Liver (tissue), 9 donors: ENCODE measurements around the gene RTF1. TPM values are rescaled to one million over a fixed set of nuclear protein-coding genes. Genes with fewer than 3 reads are reported as not detected.

Experiments
- DNase-seq: peaks from one replicate; pipeline ENCODE4 v3.0.0-alpha.2; 2017; ENCODE audit warnings: low spot score
- H3K27ac ChIP-seq, 2 donors: one replicate each; pipeline ENCODE4 v1.7.0; 2013; ENCODE audit warnings: inconsistent platforms in 2 of 2, low read length in 2 of 2, control low read depth in 1 of 2, low read depth in 1 of 2, mild to moderate bottlenecking in 1 of 2
- H3K27me3 ChIP-seq, 4 donors: one replicate each; pipeline versions ENCODE4 v1.6.1 to v1.7.0; 2013; ENCODE audit warnings: low read length in 3 of 4, inconsistent platforms in 1 of 4, mild to moderate bottlenecking in 1 of 4, moderate library complexity in 1 of 4; ENCODE audit not compliant: control insufficient read depth in 4 of 4, insufficient read depth in 4 of 4
- H3K36me3 ChIP-seq, 4 donors: one replicate each; pipeline versions ENCODE4 v1.6.1 to v1.7.0; 2013; ENCODE audit warnings: low read length in 3 of 4, mild to moderate bottlenecking in 3 of 4, low read depth in 1 of 4, moderate library complexity in 1 of 4; ENCODE audit not compliant: control insufficient read depth in 4 of 4, insufficient read depth in 3 of 4
- H3K4me1 ChIP-seq, 4 donors: one replicate each; pipeline versions ENCODE4 v1.6.1 to v1.7.0; 2013; ENCODE audit warnings: low read length in 3 of 4, mild to moderate bottlenecking in 3 of 4, moderate library complexity in 1 of 4; ENCODE audit not compliant: control insufficient read depth in 4 of 4, insufficient read depth in 4 of 4
- H3K4me3 ChIP-seq, 3 donors: one replicate each; pipeline versions ENCODE4 v1.6.1 to v1.7.0; 2013; ENCODE audit warnings: low read length in 3 of 3, control low read depth in 1 of 3, low read depth in 1 of 3, mild to moderate bottlenecking in 1 of 3
- H3K9ac ChIP-seq, 2 donors: one replicate each; pipeline ENCODE4 v1.7.0; 2013; ENCODE audit warnings: low read length in 2 of 2, mild to moderate bottlenecking in 2 of 2, moderate library complexity in 2 of 2, control low read depth in 1 of 2, low read depth in 1 of 2
- H3K9me3 ChIP-seq, 4 donors: one replicate each; pipeline versions ENCODE4 v1.6.1 to v1.7.0; 2013; ENCODE audit warnings: low read length in 3 of 4; ENCODE audit not compliant: control insufficient read depth in 4 of 4
- ATF3 ChIP-seq: IDR thresholded peaks from 2 replicates; pipeline ENCODE4 v1.6.1; 2016; ENCODE audit warnings: antibody characterized with exemption
- EGR1 ChIP-seq, 2 donors: IDR thresholded peaks; 2 replicates each; pipeline ENCODE4 v1.6.1; 2016 to 2018; ENCODE audit warnings: antibody characterized with exemption in 2 of 2, low read depth in 2 of 2
- FOXA1 ChIP-seq: IDR thresholded peaks from 2 replicates; pipeline ENCODE4 v1.6.1; 2016; ENCODE audit warnings: antibody characterized with exemption
- FOXA2 ChIP-seq: IDR thresholded peaks from 2 replicates; pipeline ENCODE4 v1.6.1; 2016; ENCODE audit warnings: antibody characterized with exemption
- GABPA ChIP-seq, 2 donors: IDR thresholded peaks in 1 of 2; conservative IDR thresholded peaks in 1 of 2; 2 replicates each; pipeline ENCODE4 v1.6.1; 2016; ENCODE audit warnings: antibody characterized with exemption in 2 of 2, mild to moderate bottlenecking in 1 of 2, moderate library complexity in 1 of 2
- HNF4A ChIP-seq, 2 donors: conservative IDR thresholded peaks; 2 replicates each; pipeline ENCODE4 v1.6.1; 2016; ENCODE audit warnings: antibody characterized with exemption in 2 of 2, mild to moderate bottlenecking in 2 of 2
- HNF4G ChIP-seq: IDR thresholded peaks from 2 replicates; pipeline ENCODE4 v1.6.1; 2016; ENCODE audit warnings: antibody characterized with exemption
- JUND ChIP-seq, 2 donors: IDR thresholded peaks; 2 replicates each; pipeline ENCODE4 v1.6.1; 2016; ENCODE audit warnings: antibody characterized with exemption in 2 of 2
- MAX ChIP-seq: IDR thresholded peaks from 2 replicates; pipeline ENCODE4 v1.6.1; 2016; ENCODE audit warnings: antibody characterized with exemption
- NR2F2 ChIP-seq: IDR thresholded peaks from 2 replicates; pipeline ENCODE4 v1.6.1; 2016; ENCODE audit warnings: antibody characterized with exemption
- REST ChIP-seq: IDR thresholded peaks from 2 replicates; pipeline ENCODE4 v1.6.1; 2016; ENCODE audit warnings: antibody characterized with exemption, mild to moderate bottlenecking
- RXRA ChIP-seq, 2 donors: IDR thresholded peaks; 2 replicates each; pipeline ENCODE4 v1.6.1; 2017 to 2018; ENCODE audit warnings: antibody characterized with exemption in 2 of 2, mild to moderate bottlenecking in 1 of 2
- SP1 ChIP-seq: IDR thresholded peaks from 2 replicates; pipeline ENCODE4 v1.6.1; 2018; ENCODE audit warnings: antibody characterized with exemption, mild to moderate bottlenecking
- YY1 ChIP-seq: IDR thresholded peaks from 2 replicates; pipeline ENCODE4 v1.6.1; 2016; ENCODE audit warnings: antibody characterized with exemption, mild to moderate bottlenecking
- ZBTB33 ChIP-seq: IDR thresholded peaks from 2 replicates; pipeline ENCODE4 v1.6.1; 2016; ENCODE audit warnings: antibody characterized with exemption
- WGBS: extraction: QIAGEN DNeasy Blood & Tissue Kit; methylation state at CpG from one replicate; pipeline ENCODE4 v1.1.7; 2013; 5-methylcytosine and 5-hydroxymethylcytosine counted together
- polyA plus RNA-seq, 2 donors: library from polyadenylated mRNA; stranded (reverse) in 1 of 2; unstranded in 1 of 2; fragments of 200-250 nt in 1 of 2; fragments of >200 nt in 1 of 2; fragmentation: Nextera tagmentation in 1 of 2; extraction: Ambion mirVana in 1 of 2; gene quantifications; one replicate each; pipeline versions ENCODE4 v1.2.1 to v1.2.3, GENCODE V29; 2013 to 2015
- total RNA-seq, 2 donors: library from RNA; depleted of rRNA; stranded (reverse); fragments of >200 nt; gene quantifications; one replicate each; pipeline ENCODE4 v1.2.3, GENCODE V29; 2014
- TF ChIP-seq, protein P1 (sequence below): fragments of 150-350 bp; IDR thresholded peaks from 2 replicates; pipeline ENCODE4 v1.5.1; 2017; ENCODE audit warnings: improper control_type of control experiment, low read depth, low read length; ENCODE audit not compliant: missing input control
- donor health status: healthy.
- donor health status: healthy.
- donor health status: healthy.
- donor health status: healthy.
- donor health status: healthy.

The RTF1 gene
- total and polyA plus RNA-seq, 4 donors: 8.3 to 37.7 (median 12.1) TPM

GRCh38 chr15:41429003-41429890, 12.4 kb downstream of the RTF1 start:
- no peak overlapping the region for H3K4me3 ChIP-seq
- H3K36me3 ChIP-seq: no peaks in the 10 kb centered on the region
- no peak overlapping the region for H3K27ac ChIP-seq
- WGBS: 86% methylated on average over 10 of the region's 10 CpGs
- H3K9ac ChIP-seq: no peak overlapping the region
- no peak for DNase-seq
- peaks cover 0 to 2% (median 0%) of the 10 kb centered on the region in 4 donors for H3K4me1 ChIP-seq
- no peaks in the 10 kb centered on the region for H3K27me3 ChIP-seq
- TF ChIP-seq FOXA1 (no peak), JUND (IDR thresholded peaks at IDR 0.05) (no peak), YY1 (no peak), REST (no peak), ATF3 (no peak), FOXA2 (no peak), SP1 (no peak), ZBTB33 (no peak)
- H3K9me3 ChIP-seq: no peaks in the 10 kb centered on the region

DNA sequence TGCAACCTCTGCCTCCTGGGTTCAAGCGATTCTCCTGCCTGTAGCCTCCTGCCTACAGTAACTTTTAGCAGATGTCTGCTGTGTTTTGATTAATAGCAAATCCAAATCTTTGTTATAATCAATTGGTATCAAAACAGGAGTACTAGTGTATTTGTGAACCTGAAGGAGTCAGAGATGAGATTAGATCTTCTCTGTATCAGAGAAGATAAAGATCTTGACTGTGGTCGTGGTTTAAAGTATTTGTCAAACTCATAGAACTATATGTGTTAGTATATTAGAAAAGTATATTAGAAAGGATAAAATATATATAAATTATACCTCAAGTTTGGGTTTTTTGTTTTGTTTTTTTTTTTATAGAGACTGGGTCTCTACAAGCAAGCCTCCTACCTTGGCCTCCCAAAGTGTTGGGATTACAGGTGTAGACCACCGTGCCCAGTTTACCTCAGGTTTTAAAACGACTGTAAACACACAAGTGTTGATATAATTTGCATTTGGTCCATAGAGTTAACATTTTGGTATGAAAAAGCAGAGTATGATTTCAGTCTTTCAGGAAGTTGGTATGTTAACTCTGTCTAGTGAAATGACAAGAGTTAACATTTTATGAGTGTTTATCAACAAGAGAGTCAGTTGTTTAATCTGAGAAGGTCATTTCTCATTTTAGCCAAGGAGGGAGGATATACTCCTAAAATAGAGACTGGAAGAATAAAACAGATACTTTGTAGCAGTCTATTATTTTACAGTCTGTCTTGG, 18.3 kb downstream of the RTF1 start:
- Histone ChIP-seq H3K4me1 (no peaks in the 10 kb centered on the region), H3K27ac (no peak overlapping the region), H3K4me3 (no peak overlapping the region), H3K36me3 (peaks cover 2 to 13% (median 4%) of the 10 kb centered on the region in 4 donors), H3K27me3 (no peaks in the 10 kb centered on the region), H3K9me3 (no peaks in the 10 kb centered on the region), H3K9ac (no peak overlapping the region)
- DNase-seq: no peak
- 89% methylated on average over 4 of the region's 4 CpGs for WGBS
- TF ChIP-seq GABPA (IDR thresholded peaks at IDR 0.05 in 1 of 2, conservative IDR thresholded peaks at IDR 0.05 in 1 of 2) (no peak), JUND (IDR thresholded peaks at IDR 0.05) (no peak), RXRA (IDR thresholded peaks at IDR 0.05) (no peak), EGR1 (IDR thresholded peaks at IDR 0.05; ENCODE audit: low read depth in 2 of 2) (no peak), HNF4G (no peak), ZBTB33 (no peak), MAX (no peak), YY1 (no peak), NR2F2 (no peak), HNF4A (conservative IDR thresholded peaks at IDR 0.05) (no peak), FOXA2 (no peak), FOXA1 (no peak)
- TF ChIP-seq, protein P1, sequence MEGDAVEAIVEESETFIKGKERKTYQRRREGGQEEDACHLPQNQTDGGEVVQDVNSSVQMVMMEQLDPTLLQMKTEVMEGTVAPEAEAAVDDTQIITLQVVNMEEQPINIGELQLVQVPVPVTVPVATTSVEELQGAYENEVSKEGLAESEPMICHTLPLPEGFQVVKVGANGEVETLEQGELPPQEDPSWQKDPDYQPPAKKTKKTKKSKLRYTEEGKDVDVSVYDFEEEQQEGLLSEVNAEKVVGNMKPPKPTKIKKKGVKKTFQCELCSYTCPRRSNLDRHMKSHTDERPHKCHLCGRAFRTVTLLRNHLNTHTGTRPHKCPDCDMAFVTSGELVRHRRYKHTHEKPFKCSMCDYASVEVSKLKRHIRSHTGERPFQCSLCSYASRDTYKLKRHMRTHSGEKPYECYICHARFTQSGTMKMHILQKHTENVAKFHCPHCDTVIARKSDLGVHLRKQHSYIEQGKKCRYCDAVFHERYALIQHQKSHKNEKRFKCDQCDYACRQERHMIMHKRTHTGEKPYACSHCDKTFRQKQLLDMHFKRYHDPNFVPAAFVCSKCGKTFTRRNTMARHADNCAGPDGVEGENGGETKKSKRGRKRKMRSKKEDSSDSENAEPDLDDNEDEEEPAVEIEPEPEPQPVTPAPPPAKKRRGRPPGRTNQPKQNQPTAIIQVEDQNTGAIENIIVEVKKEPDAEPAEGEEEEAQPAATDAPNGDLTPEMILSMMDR: no peak
